T-cell (primary cell): Measurements from ENCODE around the gene LRRC4C. TPM values are rescaled to one million over a fixed set of nuclear protein-coding genes. Genes with fewer than 3 reads are reported as not detected.

Experiments used
- ATAC-seq, 4 experiments: fragments of 200-7000 bp in 3 of 4; fragments of 150-1000 bp in 1 of 4; cut with Tn5 transposase; replicated peaks in 1 of 4; 1 replicate in 3 of 4; 2 replicates in 1 of 4; pipeline ENCODE4 v1.10.0; 2021; ENCODE audit warnings: moderate library complexity in 3 of 4, mild to moderate bottlenecking in 2 of 4, moderate number of reproducible peaks in 1 of 4
- CTCF ChIA-PET, 2 donors: fragments of 300-600 bp; sonication (Branson Sonifier 250); formaldehyde crosslinking; loops; one replicate each; lab custom pipeline; 2022; ENCODE audit warnings: antibody characterized with exemption in 2 of 2; lab: Charles Lee
- POLR2A ChIA-PET, 2 donors: fragments of 300-600 bp; sonication (Branson Sonifier 250); formaldehyde crosslinking; loops; one replicate each; lab custom pipeline; 2022; ENCODE audit warnings: antibody characterized with exemption in 2 of 2; lab: Charles Lee
- DNase-seq, 35 experiments: peaks; one replicate each; pipeline versions ENCODE4 v3.0.0 to v3.0.0-alpha.2; 2013 to 2023
- H3K27ac ChIP-seq: one replicate; pipeline ENCODE4 v1.5.1; 2013; ENCODE audit warnings: low read length
- H3K27me3 ChIP-seq, 2 experiments: replicated peaks in 1 of 2; 1 replicate in 1 of 2; 2 replicates in 1 of 2; pipeline versions ENCODE4 v1.6.1 to v1.7.0; 2013; ENCODE audit warnings: low read length in 1 of 2, mixed read lengths in 1 of 2; ENCODE audit not compliant: control insufficient read depth in 2 of 2, insufficient read depth in 2 of 2; ENCODE audit errors: extremely low read depth in 1 of 2
- H3K36me3 ChIP-seq, 2 donors: 1 replicate in 1 of 2; 2 replicates in 1 of 2; pipeline versions ENCODE4 v1.6.1 to v1.7.0; 2013; ENCODE audit warnings: low read length in 1 of 2; ENCODE audit not compliant: control insufficient read depth in 2 of 2, insufficient read depth in 1 of 2; ENCODE audit errors: extremely low read depth in 1 of 2
- H3K4me1 ChIP-seq, 2 experiments: 1 replicate in 1 of 2; 2 replicates in 1 of 2; pipeline versions ENCODE4 v1.6.1 to v1.7.0; 2013; ENCODE audit warnings: low read length in 2 of 2, mixed read lengths in 1 of 2; ENCODE audit not compliant: insufficient read depth in 2 of 2, control insufficient read depth in 1 of 2; ENCODE audit errors: extremely low read depth in 1 of 2
- H3K4me3 ChIP-seq, 2 donors: 1 replicate in 1 of 2; 2 replicates in 1 of 2; pipeline versions ENCODE4 v1.5.1 to v1.7.0; 2013; ENCODE audit warnings: mild to moderate bottlenecking in 2 of 2, low read length in 1 of 2, moderate library complexity in 1 of 2; ENCODE audit not compliant: control insufficient read depth in 1 of 2; ENCODE audit errors: extremely low read depth in 1 of 2
- H3K9me3 ChIP-seq: 2 replicates; pipeline ENCODE4 v1.7.0; 2013
- H3K27ac Mint-ChIP-seq, 2 donors: one replicate each; pipeline ENCODE4 v1.8.0; 2020 to 2021; ENCODE audit warnings: mild to moderate bottlenecking in 2 of 2, mixed read lengths in 2 of 2
- H3K27me3 Mint-ChIP-seq, 2 donors: one replicate each; pipeline ENCODE4 v1.8.0; 2021 to 2022; ENCODE audit warnings: mixed read lengths in 2 of 2
- H3K36me3 Mint-ChIP-seq: one replicate; pipeline ENCODE4 v1.8.0; 2021; ENCODE audit warnings: mixed read lengths
- H3K4me1 Mint-ChIP-seq, 3 donors: one replicate each; pipeline ENCODE4 v1.8.0; 2020 to 2022; ENCODE audit warnings: mixed read lengths in 3 of 3, mild to moderate bottlenecking in 1 of 3
- H3K4me3 Mint-ChIP-seq, 3 donors: one replicate each; pipeline ENCODE4 v1.8.0; 2020 to 2022; ENCODE audit warnings: mild to moderate bottlenecking in 3 of 3, mixed read lengths in 3 of 3, moderate library complexity in 3 of 3
- H3K9me3 Mint-ChIP-seq, 3 donors: one replicate each; pipeline ENCODE4 v1.8.0; 2020 to 2022; ENCODE audit warnings: mixed read lengths in 3 of 3
- WGBS: methylation state at CpG from one replicate; pipeline ENCODE4 v1.1.5; 2013; ENCODE audit warnings: missing lambda C conversion rate; ENCODE audit not compliant: insufficient coverage; 5-methylcytosine and 5-hydroxymethylcytosine counted together
- total RNA-seq, 35 experiments: library from RNA in 6 of 35; stranded (reverse) in 6 of 35; fragments of 120-200 nt in 1 of 35; gene quantifications; one replicate each; pipeline versions ENCODE4 v1.2.1 to v1.2.4 and lab custom pipeline; 2013 to 2026

The LRRC4C gene
- total RNA-seq, 5 donors from 2014 or later (not counting 1 experiment from before 2014, with no cell fraction given): not detected

DNA sequence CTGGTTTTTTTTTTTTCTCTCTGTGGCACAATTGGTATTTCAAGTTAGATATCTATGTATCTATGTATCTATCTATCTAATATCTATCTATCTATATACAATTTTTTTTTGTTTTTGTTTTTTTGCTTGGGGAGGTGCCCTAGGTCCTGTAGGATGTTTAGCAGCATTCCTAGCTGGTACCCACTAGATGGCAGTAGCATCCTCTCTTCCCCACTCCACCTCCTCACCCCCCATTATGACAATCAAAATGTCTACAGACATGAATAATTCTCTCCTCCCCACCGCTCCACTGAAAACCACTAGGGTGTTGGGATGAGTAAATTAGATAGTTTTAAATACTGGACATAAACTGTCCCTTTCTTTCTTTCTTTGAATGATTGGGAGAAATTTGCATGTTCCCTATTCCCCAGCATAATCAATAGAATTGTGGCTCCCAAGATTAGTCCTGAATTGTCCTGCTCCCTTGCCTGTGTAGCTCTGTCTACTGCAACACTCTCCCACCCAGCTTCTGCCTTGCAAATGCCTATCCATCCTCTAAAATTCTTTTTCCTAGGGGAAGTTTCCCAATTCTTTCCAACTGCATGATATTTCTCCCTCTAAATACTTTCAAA lies 1152.4 kb downstream of the LRRC4C start:
- no peak for DNase-seq
- Histone ChIP-seq H3K27me3 (no peaks in the 10 kb centered on the region), H3K9me3 (no peaks in the 10 kb centered on the region), H3K4me3 (no peak overlapping the region), H3K4me1 (no peaks in the 10 kb centered on the region), H3K36me3 (no peaks in the 10 kb centered on the region), H3K27ac (no peak overlapping the region)
- H3K4me1 Mint-ChIP-seq: no peaks in the 10 kb centered on the region
- H3K36me3 Mint-ChIP-seq: no peaks in the 10 kb centered on the region
- H3K27ac Mint-ChIP-seq: no peak overlapping the region
- peaks cover 14 to 21% (median 18%) of the 10 kb centered on the region in 3 donors for H3K9me3 Mint-ChIP-seq
- ATAC-seq: no peak
- H3K4me3 Mint-ChIP-seq: no peak overlapping the region
- WGBS: no CpG with 5 or more reads among the region's 1 CpG
- H3K27me3 Mint-ChIP-seq: no peaks in the 10 kb centered on the region
- CTCF ChIA-PET: no interaction called here
- POLR2A ChIA-PET: no interaction called here

DNA sequence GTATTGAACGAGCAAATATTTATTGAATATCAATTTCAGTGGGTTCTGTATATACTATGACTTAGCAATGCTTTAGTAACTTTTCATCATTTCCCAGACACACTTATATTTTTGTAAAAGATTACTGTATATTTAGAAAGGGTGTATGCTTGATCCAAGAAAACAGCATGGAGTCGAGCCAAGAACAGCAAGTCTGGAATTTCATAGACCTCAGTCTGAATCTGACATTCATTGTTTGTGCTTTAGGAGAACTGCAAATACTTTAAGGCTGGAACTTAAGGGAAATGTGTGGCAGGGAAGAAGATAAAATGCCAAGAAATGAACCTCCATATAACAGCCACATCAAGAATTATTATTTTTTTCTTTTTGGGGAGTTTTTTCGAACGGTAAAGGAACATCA lies 1156.8 kb downstream of the LRRC4C start:
- POLR2A ChIA-PET: no interaction called here
- H3K36me3 ChIP-seq: no peaks in the 10 kb centered on the region
- H3K4me3 Mint-ChIP-seq: no peak overlapping the region

DNA sequence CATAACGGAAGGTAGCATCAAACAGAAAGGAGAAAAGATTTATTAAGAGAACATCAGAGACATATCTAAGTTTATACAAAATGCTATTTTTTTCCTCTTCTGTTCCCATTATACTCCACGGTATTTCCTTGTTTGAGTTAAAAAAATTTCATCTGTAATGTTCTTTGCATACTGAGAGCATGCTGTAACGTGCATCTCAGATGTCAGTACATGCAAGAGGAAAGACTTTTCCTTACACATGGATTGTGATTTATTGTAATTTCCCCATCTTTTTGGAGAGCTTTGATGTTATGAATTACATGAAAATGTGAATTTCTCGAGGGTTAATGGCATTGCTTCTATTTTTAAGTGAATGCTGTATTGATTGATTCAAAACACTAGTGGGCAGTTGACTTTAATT lies 1164.0 kb downstream of the LRRC4C start:
- Histone ChIP-seq H3K36me3 (no peaks in the 10 kb centered on the region), H3K4me1 (peaks cover 0 to 5% of the 10 kb centered on the region in 2 experiments), H3K4me3 (no peak overlapping the region), H3K27ac (no peak overlapping the region), H3K9me3 (no peaks in the 10 kb centered on the region), H3K27me3 (peaks cover 0 to 14% of the 10 kb centered on the region in 2 experiments)
- H3K27me3 Mint-ChIP-seq: peaks cover 8 to 24% of the 10 kb centered on the region in 2 donors
- H3K4me1 Mint-ChIP-seq: peaks cover 8 to 10% (median 8%) of the 10 kb centered on the region in 3 donors
- CTCF ChIA-PET: interaction anchor here in 1 of 2 donors (0.5 kb wide), 1 partner anchor 8 kb away, joined by 3 read pairs; no protein-coding TSS in a partner anchor
- no peak overlapping the region for H3K27ac Mint-ChIP-seq
- H3K36me3 Mint-ChIP-seq: no peaks in the 10 kb centered on the region
- no peak for DNase-seq
- POLR2A ChIA-PET: no interaction called here
- ATAC-seq: no peak
- no peak overlapping the region for H3K4me3 Mint-ChIP-seq
- peaks cover 7 to 15% (median 13%) of the 10 kb centered on the region in 3 donors for H3K9me3 Mint-ChIP-seq
- whole genome bisulfite sequencing: no CpG with 5 or more reads among the region's 4 CpGs

More for the DNA sequence above, 1156.8 kb downstream of the LRRC4C start:
- CTCF ChIA-PET: no interaction called here
- DNase-seq (no peak), ATAC-seq (no peak)
- Histone ChIP-seq H3K4me3 (no peak overlapping the region), H3K9me3 (no peaks in the 10 kb centered on the region), H3K27ac (no peak overlapping the region), H3K27me3 (no peaks in the 10 kb centered on the region), H3K4me1 (no peaks in the 10 kb centered on the region)
- Mint-ChIP-seq H3K9me3 (peaks cover 20 to 30% (median 22%) of the 10 kb centered on the region in 3 donors), H3K27me3 (no peaks in the 10 kb centered on the region), H3K36me3 (no peaks in the 10 kb centered on the region), H3K4me1 (no peaks in the 10 kb centered on the region), H3K27ac (no peak overlapping the region)
- no CpG with 5 or more reads among the region's 4 CpGs for WGBS

DNA sequence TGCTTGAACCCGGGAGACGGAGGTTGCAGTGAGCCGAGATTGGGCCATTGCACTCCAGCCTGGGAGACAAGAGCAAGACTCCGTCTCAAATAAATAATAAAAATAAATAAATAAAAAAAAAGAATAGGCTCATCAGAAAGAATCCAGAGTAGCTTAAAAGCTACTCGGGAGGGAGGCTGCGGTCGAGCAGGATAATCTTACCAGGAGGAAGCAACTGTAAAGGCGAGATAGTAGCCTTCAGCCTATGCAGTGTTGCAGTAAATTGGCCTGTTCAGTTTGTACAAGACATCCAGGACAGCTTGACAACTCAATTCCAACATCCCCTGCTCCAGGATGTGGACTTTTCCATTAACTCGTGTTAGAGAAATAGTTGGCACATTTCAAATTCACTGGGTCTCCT lies 1164.7 kb downstream of the LRRC4C start:
- Histone ChIP-seq H3K9me3 (no peaks in the 10 kb centered on the region), H3K4me1 (peaks cover 0 to 5% of the 10 kb centered on the region in 2 experiments), H3K27ac (no peak overlapping the region), H3K27me3 (peaks cover 0 to 14% of the 10 kb centered on the region in 2 experiments), H3K36me3 (no peaks in the 10 kb centered on the region), H3K4me3 (no peak overlapping the region)
- DNase-seq (no peak), ATAC-seq (no peak)
- H3K9me3 Mint-ChIP-seq: peaks cover 4 to 15% (median 11%) of the 10 kb centered on the region in 3 donors
- no peak overlapping the region for H3K4me3 Mint-ChIP-seq
- H3K4me1 Mint-ChIP-seq: peaks cover 8 to 10% (median 8%) of the 10 kb centered on the region in 3 donors
- 61% methylated on average over 3 of the region's 9 CpGs for WGBS
- H3K36me3 Mint-ChIP-seq: no peaks in the 10 kb centered on the region
- no peak overlapping the region for H3K27ac Mint-ChIP-seq
- ChIA-PET POLR2A (no interaction called here), CTCF (interaction anchor here in 1 of 2 donors (0.6 kb wide), 1 partner anchor 997 kb away, joined by 3 read pairs; no protein-coding TSS in a partner anchor)
- H3K27me3 Mint-ChIP-seq: peaks cover 8 to 24% of the 10 kb centered on the region in 2 donors

GRCh38 chr11:40294349-40294735 lies 1165.1 kb downstream of the LRRC4C start:
- Mint-ChIP-seq H3K27ac (no peak overlapping the region), H3K36me3 (no peaks in the 10 kb centered on the region), H3K9me3 (peaks cover under 1 to 11% (median 7%) of the 10 kb centered on the region in 3 donors), H3K4me3 (peak overlapping the region in 1 of 3 donors; percentile 70), H3K27me3 (peaks cover 8 to 24% of the 10 kb centered on the region in 2 donors), H3K4me1 (peaks cover 8 to 10% (median 8%) of the 10 kb centered on the region in 3 donors)
- ChIA-PET CTCF (no interaction called here), POLR2A (interaction anchor here in 1 of 2 donors (0.5 kb wide), 1 partner anchor 9 kb away, joined by 3 read pairs; no protein-coding TSS in a partner anchor)
- Histone ChIP-seq H3K36me3 (no peaks in the 10 kb centered on the region), H3K4me1 (peaks cover 0 to 5% of the 10 kb centered on the region in 2 experiments), H3K27me3 (peaks cover 0 to 14% of the 10 kb centered on the region in 2 experiments), H3K9me3 (no peaks in the 10 kb centered on the region), H3K4me3 (no peak overlapping the region), H3K27ac (no peak overlapping the region)
- WGBS: 80% methylated on average over 10 of the region's 13 CpGs
- ATAC-seq (no peak), DNase-seq (no peak)

- peaks cover 8 to 24% of the 10 kb centered on the region in 2 donors for H3K27me3 Mint-ChIP-seq
- ATAC-seq (peak in 2 of 4 experiments; percentile 26 to 33), DNase-seq (peak in 1 of 35 experiments; percentile 7)
- Histone ChIP-seq H3K27ac (no peak overlapping the region), H3K4me1 (peaks cover 0 to 5% of the 10 kb centered on the region in 2 experiments), H3K36me3 (no peaks in the 10 kb centered on the region), H3K9me3 (no peaks in the 10 kb centered on the region), H3K27me3 (peaks cover 0 to 14% of the 10 kb centered on the region in 2 experiments), H3K4me3 (peak overlapping the region in 1 of 2 donors; percentile 40)
- POLR2A ChIA-PET: interaction anchor here (0.5 kb wide), 2 partner anchors 9 to 872 kb away, joined by 3 to 4 read pairs; no protein-coding TSS in a partner anchor
- CTCF ChIA-PET: no interaction called here
- no peaks in the 10 kb centered on the region for H3K36me3 Mint-ChIP-seq
- peak overlapping the region; percentile 55 to 70 (median 66) for H3K4me3 Mint-ChIP-seq
- 4% methylated on average over 23 of the region's 27 CpGs for whole genome bisulfite sequencing
- H3K27ac Mint-ChIP-seq: no peak overlapping the region
- peaks cover 0 to 11% (median 7%) of the 10 kb centered on the region in 3 donors for H3K9me3 Mint-ChIP-seq
- peaks cover 8 to 10% (median 8%) of the 10 kb centered on the region in 3 donors for H3K4me1 Mint-ChIP-seq
Measured at GRCh38 chr11:40293655-40294348, 1165.7 kb downstream of the LRRC4C start.
